ENCODE results near the gene RBM20. TPM values are rescaled to one million over a fixed set of nuclear protein-coding genes. Genes with fewer than 3 reads are reported as not detected.

Gene RBM20
- total RNA-seq, 1 experiment from 2014 or later, result 0.17 TPM

DNA sequence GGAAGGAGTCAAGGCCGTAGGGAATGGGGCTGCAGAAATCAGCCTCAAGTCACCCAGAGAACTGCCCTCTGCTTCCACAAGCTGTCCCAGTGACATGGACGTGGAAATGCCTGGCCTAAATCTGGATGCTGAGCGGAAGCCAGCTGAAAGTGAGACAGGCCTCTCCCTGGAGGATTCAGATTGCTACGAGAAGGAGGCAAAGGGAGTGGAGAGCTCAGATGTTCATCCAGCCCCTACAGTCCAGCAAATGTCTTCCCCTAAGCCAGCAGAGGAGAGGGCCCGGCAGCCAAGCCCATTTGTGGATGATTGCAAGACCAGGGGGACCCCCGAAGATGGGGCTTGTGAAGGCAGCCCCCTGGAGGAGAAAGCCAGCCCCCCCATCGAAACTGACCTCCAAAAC is 177.4 kb downstream of the RBM20 start:
- Mint-ChIP-seq H3K9me3 (no peaks in the 10 kb centered on the region), H3K4me1 (peaks cover 15 to 24% of the 10 kb centered on the region in 2 experiments), H3K27ac (0 out of 7 replicates have a peak overlapping the region, but pooled peaks of 1 of the 3 experiments have one; percentile 3), H3K4me3 (no peak overlapping the region), H3K27me3 (ENCODE audit: low read depth) (no peaks in the 10 kb centered on the region), H3K36me3 (ENCODE audit: insufficient read depth in 1 of 3, low read depth in 3 of 3) (no peaks in the 10 kb centered on the region)
- no peak overlapping the region for H2BK20ac ChIP-seq (ENCODE audit: low read depth, low read length, poor library complexity, severe bottlenecking)
- WGBS (ENCODE audit: extremely low coverage, insufficient read length, low lambda C conversion rate), result no CpG with 5 or more reads among the region's 7 CpGs
- H3K4me2 ChIP-seq (ENCODE audit: insufficient read depth, insufficient read length, low read length), result no peak overlapping the region
- H3K14ac ChIP-seq (ENCODE audit: insufficient read depth, low read length), result no peak overlapping the region
- H4K8ac ChIP-seq (replicated peaks; ENCODE audit: insufficient read length, low read depth, low read length), result no peak overlapping the region
- H2BK15ac ChIP-seq (ENCODE audit: low read depth, low read length), result no peak overlapping the region
- no peak for DNase-seq
- TF ChIP-seq, protein P1, sequence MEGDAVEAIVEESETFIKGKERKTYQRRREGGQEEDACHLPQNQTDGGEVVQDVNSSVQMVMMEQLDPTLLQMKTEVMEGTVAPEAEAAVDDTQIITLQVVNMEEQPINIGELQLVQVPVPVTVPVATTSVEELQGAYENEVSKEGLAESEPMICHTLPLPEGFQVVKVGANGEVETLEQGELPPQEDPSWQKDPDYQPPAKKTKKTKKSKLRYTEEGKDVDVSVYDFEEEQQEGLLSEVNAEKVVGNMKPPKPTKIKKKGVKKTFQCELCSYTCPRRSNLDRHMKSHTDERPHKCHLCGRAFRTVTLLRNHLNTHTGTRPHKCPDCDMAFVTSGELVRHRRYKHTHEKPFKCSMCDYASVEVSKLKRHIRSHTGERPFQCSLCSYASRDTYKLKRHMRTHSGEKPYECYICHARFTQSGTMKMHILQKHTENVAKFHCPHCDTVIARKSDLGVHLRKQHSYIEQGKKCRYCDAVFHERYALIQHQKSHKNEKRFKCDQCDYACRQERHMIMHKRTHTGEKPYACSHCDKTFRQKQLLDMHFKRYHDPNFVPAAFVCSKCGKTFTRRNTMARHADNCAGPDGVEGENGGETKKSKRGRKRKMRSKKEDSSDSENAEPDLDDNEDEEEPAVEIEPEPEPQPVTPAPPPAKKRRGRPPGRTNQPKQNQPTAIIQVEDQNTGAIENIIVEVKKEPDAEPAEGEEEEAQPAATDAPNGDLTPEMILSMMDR (conservative IDR thresholded peaks at IDR 0.05), result no peak
- H3K9me3 ChIP-seq (ENCODE audit: control insufficient read depth, low read depth, low read length), result no peaks in the 10 kb centered on the region
- H3K18ac ChIP-seq (ENCODE audit: insufficient read length, low read depth, low read length), result peak overlapping the region; percentile 71
- H4K20me1 ChIP-seq (ENCODE audit: control insufficient read depth, insufficient read depth, insufficient read length), result no peaks in the 10 kb centered on the region
- peak overlapping the region; percentile 57 for H2BK120ac ChIP-seq (ENCODE audit: low read depth, low read length, poor library complexity, severe bottlenecking)
- H3K79me1 ChIP-seq (ENCODE audit: insufficient read depth, low read depth, low read length, poor library complexity, severe bottlenecking), result no peaks in the 10 kb centered on the region
- no peaks in the 10 kb centered on the region for H3K79me2 ChIP-seq (ENCODE audit: insufficient read depth, low read length)
- H4K5ac ChIP-seq (ENCODE audit: insufficient read length, low read depth, low read length), result no peak overlapping the region
- no peak overlapping the region for H3T11ph ChIP-seq (ENCODE audit: low read length)
- H2BK12ac ChIP-seq (ENCODE audit: insufficient read length, low read depth, low read length), result no peak overlapping the region
- no peak overlapping the region for H3K23ac ChIP-seq (ENCODE audit: insufficient read length, low read depth, low read length)
- H2BK5ac ChIP-seq (ENCODE audit: insufficient read length, low read length), result no peak overlapping the region
- no peaks in the 10 kb centered on the region; the same call in 1 of the 2 replicates for H3K4me1 ChIP-seq (ENCODE audit: insufficient read depth, low read length)
- H3K9ac ChIP-seq (ENCODE audit: extremely low read depth, insufficient read length, low read length), result no peak overlapping the region
- no peak overlapping the region for H2AFZ ChIP-seq (ENCODE audit: low read length)
- H3K27me3 ChIP-seq (ENCODE audit: insufficient read depth, low read length), result no peaks in the 10 kb centered on the region
- H3K4ac ChIP-seq (ENCODE audit: low read depth, low read length), result no peak overlapping the region; the same call in 1 of the 2 replicates
- H4K91ac ChIP-seq (ENCODE audit: insufficient read length, low read depth, low read length), result peak overlapping the region; percentile 74
- H3K27ac ChIP-seq (ENCODE audit: insufficient read length, low read depth, low read length), result no peak overlapping the region
- no peak overlapping the region for H3K56ac ChIP-seq (ENCODE audit: insufficient read length, low read depth, low read length)
- H3K23me2 ChIP-seq (ENCODE audit: insufficient read length, low read depth, low read length, poor library complexity, severe bottlenecking), result no peaks in the 10 kb centered on the region
- H2AK5ac ChIP-seq (ENCODE audit: insufficient read length, low read length), result no peak overlapping the region
